ENCODE data around the gene GALNT7. TPM values are rescaled to one million over a fixed set of nuclear protein-coding genes. Genes with fewer than 3 reads are reported as not detected.

The GALNT7 gene
- total RNA-seq, 4 donors from 2014 or later: 31.4 to 124 (median 105) TPM

GRCh38 chr4:173257732-173258717, 89.4 kb downstream of the GALNT7 start:
- WGBS, 2 donors (ENCODE audit: low coverage in 1 of 2): 38 to 67% methylated on average over 1 to 4 of the region's 4 CpGs
- TF ChIP-seq EP300 (IDR thresholded peaks at IDR 0.05; ENCODE audit: low read depth) (no peak), CTCF (IDR thresholded peaks at IDR 0.05) (peak; percentile 60 to 76 (median 67))
- intact Hi-C loops (cut with DNase I; ENCODE audit: low total_unique reads): loop anchor here (5.0 kb wide), 1 partner anchor 236 kb away; no protein-coding TSS in a partner anchor
- in situ Hi-C loops (cut with MboI; ENCODE audit: low pct_ligation_motif_present in 1 of 4, low pct_unique_long_range_greater_than_20kb in 1 of 4, low sequenced_read_pairs in 3 of 4): loop anchor here (5.0 to 25.0 kb wide), 4 partner anchors 231 to 246 kb away; no protein-coding TSS in a partner anchor
- Histone ChIP-seq H3K4me3 (no peak overlapping the region), H3K9me3 (no peaks in the 10 kb centered on the region), H3K4me1 (peaks cover 0 to 4% (median 0%) of the 10 kb centered on the region in 4 donors), H3K36me3 (no peaks in the 10 kb centered on the region), H3K27me3 (no peaks in the 10 kb centered on the region), H3K27ac (no peak overlapping the region)
- peak; percentile 62 for DNase-seq

GRCh38 chr4:173258866-173259265, 90.3 kb downstream of the GALNT7 start:
- Histone ChIP-seq H3K4me3 (no peak overlapping the region), H3K9me3 (no peaks in the 10 kb centered on the region), H3K27ac (no peak overlapping the region), H3K4me1 (peaks cover 0 to 8% (median 0%) of the 10 kb centered on the region in 4 donors), H3K36me3 (no peaks in the 10 kb centered on the region), H3K27me3 (no peaks in the 10 kb centered on the region)
- TF ChIP-seq POLR2A (IDR thresholded peaks at IDR 0.05) (no peak), POLR2AphosphoS5 (IDR thresholded peaks at IDR 0.05) (no peak), CTCF (IDR thresholded peaks at IDR 0.05) (no peak)
- intact Hi-C loops (cut with DNase I; ENCODE audit: low total_unique reads) (loop anchor here (5.0 kb wide), 1 partner anchor 237 kb away; no protein-coding TSS in a partner anchor), in situ Hi-C loops (cut with MboI; ENCODE audit: low pct_ligation_motif_present in 1 of 4, low pct_unique_long_range_greater_than_20kb in 1 of 4, low sequenced_read_pairs in 3 of 4) (loop anchor here (5.0 to 25.0 kb wide), 4 partner anchors 232 to 247 kb away; no protein-coding TSS in a partner anchor)
- DNase-seq: no peak
- 86 to 93% methylated on average over 2 of the region's 2 CpGs for WGBS, 2 donors (ENCODE audit: low coverage in 1 of 2)

GRCh38 chr4:173259310-173259709, 90.7 kb downstream of the GALNT7 start:
- Histone ChIP-seq H3K36me3 (no peaks in the 10 kb centered on the region), H3K27ac (no peak overlapping the region), H3K4me3 (no peak overlapping the region), H3K27me3 (no peaks in the 10 kb centered on the region), H3K9me3 (no peaks in the 10 kb centered on the region), H3K4me1 (peaks cover 0 to 13% (median 0%) of the 10 kb centered on the region in 4 donors)
- in situ Hi-C loops (cut with MboI; ENCODE audit: low pct_ligation_motif_present in 1 of 4, low pct_unique_long_range_greater_than_20kb in 1 of 4, low sequenced_read_pairs in 3 of 4) (loop anchor here (5.0 to 25.0 kb wide), 4 partner anchors 232 to 247 kb away; no protein-coding TSS in a partner anchor), intact Hi-C loops (cut with DNase I; ENCODE audit: low total_unique reads) (loop anchor here (5.0 kb wide), 1 partner anchor 237 kb away; no protein-coding TSS in a partner anchor)
- no peak for DNase-seq
- WGBS, 2 donors (ENCODE audit: low coverage in 1 of 2): 83 to 100% methylated on average over 1 to 6 of the region's 6 CpGs
- TF ChIP-seq POLR2A (IDR thresholded peaks at IDR 0.05) (no peak), CTCF (IDR thresholded peaks at IDR 0.05) (peak in 1 of 5 experiments; percentile 11)

- 65 to 71% methylated on average over 2 of the region's 2 CpGs for WGBS, 2 donors (ENCODE audit: low coverage in 1 of 2)
- no peak for DNase-seq
- Histone ChIP-seq H3K36me3 (no peaks in the 10 kb centered on the region), H3K4me3 (no peak overlapping the region), H3K9me3 (no peaks in the 10 kb centered on the region), H3K27ac (no peak overlapping the region), H3K27me3 (no peaks in the 10 kb centered on the region), H3K4me1 (peaks cover 0 to 23% (median 3%) of the 10 kb centered on the region in 4 donors)
- intact Hi-C loops (cut with DNase I; ENCODE audit: low total_unique reads): no loop called here
- TF ChIP-seq POLR2AphosphoS5 (IDR thresholded peaks at IDR 0.05) (no peak), POLR2A (IDR thresholded peaks at IDR 0.05) (no peak), CTCF (IDR thresholded peaks at IDR 0.05) (no peak), EP300 (IDR thresholded peaks at IDR 0.05; ENCODE audit: low read depth) (no peak)
- in situ Hi-C loops (cut with MboI; ENCODE audit: low pct_ligation_motif_present in 1 of 4, low pct_unique_long_range_greater_than_20kb in 1 of 4, low sequenced_read_pairs in 3 of 4): loop anchor here in 1 of 4 donors (25.0 kb wide), 1 partner anchor 249 kb away; no protein-coding TSS in a partner anchor
These were observed 92.4 kb downstream of the GALNT7 start for GRCh38 chr4:173261052-173261451.
